ENCODE measurements around the gene CALML3. TPM values are rescaled to one million over a fixed set of nuclear protein-coding genes. Genes with fewer than 3 reads are reported as not detected.

The CALML3 gene
- total and polyA plus RNA-seq, 4 donors = 0.10 to 0.13 TPM; not detected in 2

DNA sequence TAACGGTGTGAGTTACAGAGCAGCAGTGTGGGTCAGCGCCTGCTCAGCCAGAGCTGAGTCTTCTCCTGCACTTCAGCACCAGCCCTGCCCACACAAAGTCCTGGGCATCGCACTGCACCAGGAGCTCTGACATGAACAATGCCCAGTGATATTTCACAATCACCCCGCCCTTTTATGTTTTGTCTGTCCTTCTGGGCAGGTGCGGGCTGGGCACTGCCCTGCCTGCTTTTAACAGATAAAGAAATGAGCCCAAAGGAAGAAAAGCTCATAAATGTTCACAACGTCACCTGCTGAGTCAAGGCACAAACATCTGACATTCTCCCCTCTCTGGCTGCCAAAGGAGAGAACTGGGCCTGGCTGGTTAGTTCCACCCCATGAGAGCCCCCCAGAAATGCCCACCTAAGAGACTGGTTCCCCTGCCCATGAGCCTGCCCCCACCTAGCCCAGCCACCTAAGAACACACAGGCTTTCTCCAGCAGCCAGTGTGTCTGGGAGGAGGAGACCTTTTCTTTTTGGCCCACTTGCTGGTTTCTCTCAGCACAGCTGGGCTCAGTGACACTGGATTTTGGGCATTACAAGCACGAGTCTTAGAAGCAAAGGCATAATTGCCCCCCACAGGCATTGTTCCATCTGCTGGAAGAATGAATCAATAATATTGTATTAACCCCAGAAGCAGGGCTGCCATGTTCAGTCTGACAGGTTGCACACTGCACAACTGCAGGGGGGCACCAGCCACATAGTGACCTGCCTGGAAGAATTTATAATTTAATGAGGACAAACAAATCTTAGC, 22.3 kb downstream of the CALML3 start:
- intact Hi-C loops (cut with DNase I) = loop anchor here (5.0 kb wide), 3 partner anchors 65 to 100 kb away; no protein-coding TSS in a partner anchor
- H3K27me3 ChIP-seq (ENCODE audit: control insufficient read depth in 1 of 2, insufficient read depth in 2 of 2, low read length in 1 of 2) = no peaks in the 10 kb centered on the region
- DNase-seq = peak; percentile 34 to 74
- no peaks in the 10 kb centered on the region for H3K36me3 ChIP-seq (ENCODE audit: control insufficient read depth in 1 of 2, insufficient read depth in 2 of 2, low read length in 1 of 2)
- ATAC-seq (ENCODE audit: low FRiP score) = no peak
- H3K9me3 ChIP-seq (ENCODE audit: control insufficient read depth, low read length) = no peaks in the 10 kb centered on the region
- H3K27ac ChIP-seq (ENCODE audit: low read depth in 1 of 2, low read length in 2 of 2) = peak overlapping the region; percentile 71 to 89
- 48 to 50% methylated on average over 7 of the region's 7 CpGs for WGBS, 2 donors
- H3K4me3 ChIP-seq (ENCODE audit: low read length in 2 of 2) = no peak overlapping the region
- H3K4me1 ChIP-seq (ENCODE audit: control insufficient read depth in 1 of 2, insufficient read depth in 2 of 2, low read length in 2 of 2) = peaks cover 3 to 4% of the 10 kb centered on the region in 2 donors

DNA sequence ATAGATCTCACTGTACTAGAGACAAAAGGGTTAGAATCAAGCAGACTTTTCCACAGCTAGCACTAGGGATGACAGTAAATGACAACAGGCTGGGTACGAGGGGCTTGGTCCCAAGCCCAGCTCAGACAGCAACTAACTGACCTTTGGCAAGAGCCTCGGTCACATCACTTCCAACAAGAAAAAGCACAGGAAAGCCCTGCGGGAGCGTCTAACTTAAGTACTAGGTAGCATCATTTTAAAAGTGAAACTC, 22.8 kb downstream of the CALML3 start:
- intact Hi-C loops (cut with DNase I) = loop anchor here (5.0 kb wide), 3 partner anchors 65 to 100 kb away; no protein-coding TSS in a partner anchor
- no peak for DNase-seq

DNA sequence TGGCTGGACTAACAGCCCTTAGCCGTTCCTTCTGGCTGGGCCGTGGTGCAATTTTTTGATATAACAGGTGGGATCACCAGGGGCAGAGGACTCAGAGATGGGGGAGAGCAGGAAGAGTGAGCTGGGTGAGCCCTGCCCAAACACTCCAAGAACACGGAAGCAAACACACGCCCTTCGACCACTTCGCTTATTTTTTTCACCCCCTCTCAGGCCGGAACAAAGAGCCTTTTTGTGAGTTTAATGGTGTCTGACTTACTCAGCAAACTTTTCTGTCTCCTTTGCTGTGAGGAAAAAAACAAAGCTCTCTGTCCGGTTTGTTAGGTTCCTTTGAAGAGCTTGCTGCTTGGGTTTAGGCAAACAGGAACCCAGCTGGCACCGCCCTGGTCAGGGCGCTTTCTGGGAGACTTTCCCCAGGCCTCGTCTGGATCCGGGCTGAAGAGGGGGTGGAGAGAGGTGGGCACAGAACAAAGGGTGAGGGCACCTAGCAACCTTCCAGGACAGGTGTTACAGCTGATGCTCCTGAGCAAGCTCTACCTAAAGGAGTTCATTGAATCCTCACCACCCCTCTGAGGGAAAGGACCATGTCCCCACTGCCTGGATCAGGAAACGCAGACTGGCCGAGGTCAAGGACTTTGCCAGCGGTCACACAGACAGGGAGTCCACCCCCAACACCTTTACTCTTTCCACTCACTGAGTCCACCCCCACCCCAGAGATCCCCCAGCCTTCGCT, 23.3 kb downstream of the CALML3 start:
- H3K27me3 ChIP-seq (ENCODE audit: control insufficient read depth in 1 of 2, insufficient read depth in 2 of 2, low read length in 1 of 2) = no peaks in the 10 kb centered on the region
- H3K4me1 ChIP-seq (ENCODE audit: control insufficient read depth in 1 of 2, insufficient read depth in 2 of 2, low read length in 2 of 2) = peaks cover 3 to 4% of the 10 kb centered on the region in 2 donors
- 20 to 23% methylated on average over 16 of the region's 16 CpGs for WGBS, 2 donors
- H3K27ac ChIP-seq (ENCODE audit: low read depth in 1 of 2, low read length in 2 of 2) = peak overlapping the region; percentile 71 to 89
- intact Hi-C loops (cut with DNase I) = loop anchor here (5.0 kb wide), 3 partner anchors 64 to 101 kb away; no protein-coding TSS in a partner anchor
- DNase-seq (peak; percentile 55 to 72), ATAC-seq (ENCODE audit: low FRiP score) (no peak)
- no peak overlapping the region for H3K4me3 ChIP-seq (ENCODE audit: low read length in 2 of 2)
- no peaks in the 10 kb centered on the region for H3K9me3 ChIP-seq (ENCODE audit: control insufficient read depth, low read length)
- no peaks in the 10 kb centered on the region for H3K36me3 ChIP-seq (ENCODE audit: control insufficient read depth in 1 of 2, insufficient read depth in 2 of 2, low read length in 1 of 2)

More for the DNA sequence above, 22.8 kb downstream of the CALML3 start:
- 2 to 7% methylated on average over 4 of the region's 4 CpGs for WGBS, 2 donors
- no peaks in the 10 kb centered on the region for H3K36me3 ChIP-seq (ENCODE audit: control insufficient read depth in 1 of 2, insufficient read depth in 2 of 2, low read length in 1 of 2)
- no peak overlapping the region for H3K4me3 ChIP-seq (ENCODE audit: low read length in 2 of 2)
- H3K4me1 ChIP-seq (ENCODE audit: control insufficient read depth in 1 of 2, insufficient read depth in 2 of 2, low read length in 2 of 2) = peaks cover 3 to 4% of the 10 kb centered on the region in 2 donors
- H3K27ac ChIP-seq (ENCODE audit: low read depth in 1 of 2, low read length in 2 of 2) = peak overlapping the region; percentile 71 to 89
- ATAC-seq (ENCODE audit: low FRiP score) = no peak
- no peaks in the 10 kb centered on the region for H3K27me3 ChIP-seq (ENCODE audit: control insufficient read depth in 1 of 2, insufficient read depth in 2 of 2, low read length in 1 of 2)
- H3K9me3 ChIP-seq (ENCODE audit: control insufficient read depth, low read length) = no peaks in the 10 kb centered on the region

- Histone ChIP-seq H3K4me1 (ENCODE audit: control insufficient read depth in 1 of 2, insufficient read depth in 2 of 2, low read length in 2 of 2) (peaks cover 3 to 4% of the 10 kb centered on the region in 2 donors), H3K27ac (ENCODE audit: low read depth in 1 of 2, low read length in 2 of 2) (peak overlapping the region in 1 of 2 donors; percentile 58), H3K4me3 (ENCODE audit: low read length in 2 of 2) (no peak overlapping the region), H3K9me3 (ENCODE audit: control insufficient read depth, low read length) (no peaks in the 10 kb centered on the region), H3K36me3 (ENCODE audit: control insufficient read depth in 1 of 2, insufficient read depth in 2 of 2, low read length in 1 of 2) (no peaks in the 10 kb centered on the region), H3K27me3 (ENCODE audit: control insufficient read depth in 1 of 2, insufficient read depth in 2 of 2, low read length in 1 of 2) (no peaks in the 10 kb centered on the region)
- no peak for ATAC-seq (ENCODE audit: low FRiP score)
- intact Hi-C loops (cut with DNase I) = loop anchor here (5.0 kb wide), 3 partner anchors 63 to 102 kb away; no protein-coding TSS in a partner anchor
- DNase-seq = peak; percentile 35 to 40
- WGBS, 2 donors = 90 to 93% methylated on average over 16 of the region's 16 CpGs
Observed at GRCh38 chr10:5549462-5550249, 24.9 kb downstream of the CALML3 start.

DNA sequence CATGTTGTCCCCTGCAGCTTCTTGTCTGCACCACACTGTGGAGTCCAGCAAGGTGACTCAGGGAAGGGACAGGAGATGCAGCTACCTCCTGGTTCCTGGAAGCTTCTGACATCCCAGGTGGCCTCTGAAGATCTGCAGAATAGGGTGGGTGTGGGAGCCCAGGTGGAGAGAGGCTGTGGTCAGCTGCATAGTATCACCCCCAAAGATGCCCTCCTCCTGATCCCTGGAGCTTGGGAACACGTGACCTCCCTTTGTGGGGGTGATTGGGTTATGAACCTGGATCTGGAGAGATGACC, 25.4 kb downstream of the CALML3 start:
- no peak for ATAC-seq (ENCODE audit: low FRiP score)
- H3K36me3 ChIP-seq (ENCODE audit: control insufficient read depth in 1 of 2, insufficient read depth in 2 of 2, low read length in 1 of 2) = no peaks in the 10 kb centered on the region
- no peak for DNase-seq
- H3K27ac ChIP-seq (ENCODE audit: low read depth in 1 of 2, low read length in 2 of 2) = no peak overlapping the region
- intact Hi-C loops (cut with DNase I) = no loop called here
- 94 to 100% methylated on average over 1 of the region's 1 CpG for WGBS, 2 donors
- no peaks in the 10 kb centered on the region for H3K27me3 ChIP-seq (ENCODE audit: control insufficient read depth in 1 of 2, insufficient read depth in 2 of 2, low read length in 1 of 2)
- peaks cover 3 to 4% of the 10 kb centered on the region in 2 donors for H3K4me1 ChIP-seq (ENCODE audit: control insufficient read depth in 1 of 2, insufficient read depth in 2 of 2, low read length in 2 of 2)
- H3K4me3 ChIP-seq (ENCODE audit: low read length in 2 of 2) = no peak overlapping the region
- H3K9me3 ChIP-seq (ENCODE audit: control insufficient read depth, low read length) = no peaks in the 10 kb centered on the region

DNA sequence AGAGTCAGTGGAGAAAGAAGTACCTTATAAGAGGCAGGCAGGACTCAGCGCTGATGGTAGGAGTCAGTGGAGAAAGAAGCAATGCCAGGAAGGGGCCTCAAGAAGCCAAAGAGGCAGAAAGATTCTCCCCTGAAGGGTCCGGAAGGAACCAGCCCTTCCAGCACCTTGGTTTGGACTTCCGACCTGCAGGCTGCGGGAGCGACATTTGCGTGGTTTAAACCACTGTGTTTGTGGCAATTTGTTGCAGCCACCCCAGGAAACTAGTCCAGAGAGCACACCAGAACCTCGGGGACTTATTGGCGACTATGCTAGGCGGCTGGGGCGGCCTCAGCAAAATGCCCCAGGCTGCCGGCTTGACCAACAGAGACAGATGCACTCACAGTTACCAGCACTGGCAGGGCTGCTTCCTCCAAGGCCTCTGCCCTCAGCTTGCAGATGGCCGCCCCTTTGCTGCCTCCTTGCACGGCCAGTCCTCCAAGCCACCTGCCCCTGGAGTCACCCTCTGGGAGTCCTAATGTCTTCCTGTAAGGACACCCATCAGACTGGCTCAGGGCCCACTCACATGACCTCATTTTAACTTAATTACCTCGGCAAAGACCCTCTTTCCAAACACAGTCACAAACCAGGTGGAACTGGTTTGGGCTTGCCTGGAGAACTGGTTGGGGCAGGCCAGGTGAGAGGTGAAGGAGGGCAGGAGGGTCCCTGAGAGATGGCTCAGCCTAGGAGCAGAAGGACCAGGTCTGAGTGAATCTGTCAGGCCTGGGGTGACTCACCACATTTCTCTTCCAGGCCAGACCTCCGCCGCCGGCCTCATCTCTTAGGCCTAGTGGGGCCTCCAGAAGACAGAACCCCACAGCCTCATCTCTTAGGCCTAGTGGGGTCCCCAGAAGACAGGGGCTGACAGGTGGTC, 26.1 kb downstream of the CALML3 start:
- WGBS, 2 donors = 92 to 93% methylated on average over 17 of the region's 17 CpGs
- Histone ChIP-seq H3K4me3 (ENCODE audit: low read length in 2 of 2) (no peak overlapping the region), H3K27ac (ENCODE audit: low read depth in 1 of 2, low read length in 2 of 2) (peak overlapping the region in 1 of 2 donors; percentile 22), H3K36me3 (ENCODE audit: control insufficient read depth in 1 of 2, insufficient read depth in 2 of 2, low read length in 1 of 2) (no peaks in the 10 kb centered on the region), H3K4me1 (ENCODE audit: control insufficient read depth in 1 of 2, insufficient read depth in 2 of 2, low read length in 2 of 2) (peaks cover 2 to 3% of the 10 kb centered on the region in 2 donors), H3K9me3 (ENCODE audit: control insufficient read depth, low read length) (no peaks in the 10 kb centered on the region), H3K27me3 (ENCODE audit: control insufficient read depth in 1 of 2, insufficient read depth in 2 of 2, low read length in 1 of 2) (no peaks in the 10 kb centered on the region)
- ATAC-seq (ENCODE audit: low FRiP score) (no peak), DNase-seq (peak; percentile 43 to 73)
- intact Hi-C loops (cut with DNase I) = no loop called here

DNA sequence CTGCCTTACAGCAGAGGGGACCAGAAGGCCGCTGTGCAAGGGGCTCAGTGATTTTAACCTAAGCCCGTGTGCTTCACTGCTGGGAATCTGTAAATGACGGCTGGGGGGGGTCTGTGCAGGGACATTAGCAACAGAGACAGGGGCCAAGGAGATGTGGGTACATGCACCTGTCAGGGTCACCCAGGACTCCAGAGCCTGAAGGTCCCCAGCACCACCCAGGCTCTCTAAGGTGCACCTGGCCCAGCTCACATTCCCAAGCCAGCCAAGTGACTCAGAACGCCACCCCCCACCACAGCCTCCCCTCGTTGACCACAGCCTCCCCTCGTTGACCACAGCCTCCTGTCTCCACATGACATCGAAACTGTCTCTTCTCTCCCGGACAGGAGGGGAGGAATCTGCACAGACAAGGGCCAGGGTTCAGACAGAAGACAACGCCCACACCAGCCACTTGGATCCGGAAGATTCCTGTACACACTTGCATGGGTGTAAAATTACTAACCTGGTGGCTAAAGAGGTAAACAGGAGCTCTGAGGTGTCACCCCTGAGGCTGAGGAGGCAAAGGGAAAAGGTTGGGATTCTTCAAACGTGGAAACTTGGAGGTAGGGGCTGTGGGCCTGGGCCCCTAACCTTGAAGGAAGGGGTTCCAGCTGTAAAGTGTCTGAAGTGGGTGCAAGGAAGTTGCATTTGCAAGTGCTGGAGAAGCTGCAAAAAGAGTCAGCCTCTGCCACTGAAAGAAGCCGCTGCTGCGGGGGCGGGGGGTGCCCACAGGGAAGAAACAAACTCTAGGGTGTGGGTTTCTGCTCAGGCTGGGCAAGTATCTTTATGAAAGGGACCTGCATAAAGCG, 27.0 kb downstream of the CALML3 start:
- no peaks in the 10 kb centered on the region for H3K27me3 ChIP-seq (ENCODE audit: control insufficient read depth in 1 of 2, insufficient read depth in 2 of 2, low read length in 1 of 2)
- intact Hi-C loops (cut with DNase I) = no loop called here
- no peaks in the 10 kb centered on the region for H3K36me3 ChIP-seq (ENCODE audit: control insufficient read depth in 1 of 2, insufficient read depth in 2 of 2, low read length in 1 of 2)
- peak overlapping the region in 1 of 2 donors; percentile 22 for H3K27ac ChIP-seq (ENCODE audit: low read depth in 1 of 2, low read length in 2 of 2)
- no peak overlapping the region for H3K4me3 ChIP-seq (ENCODE audit: low read length in 2 of 2)
- ATAC-seq (ENCODE audit: low FRiP score) (no peak), DNase-seq (peak; percentile 35 to 71)
- H3K9me3 ChIP-seq (ENCODE audit: control insufficient read depth, low read length) = no peaks in the 10 kb centered on the region
- WGBS, 2 donors = 85 to 87% methylated on average over 15 of the region's 15 CpGs
- H3K4me1 ChIP-seq (ENCODE audit: control insufficient read depth in 1 of 2, insufficient read depth in 2 of 2, low read length in 2 of 2) = peaks cover 0 to 3% of the 10 kb centered on the region in 2 donors
